Measurements from ENCODE around the gene PLSCR4.

The PLSCR4 gene

GRCh38 chr3:146218880-146219866 is 31.7 kb downstream of the PLSCR4 start:
- no peaks in the 10 kb centered on the region for H3K4me1 ChIP-seq (ENCODE audit: control insufficient read depth in 2 of 2, insufficient read depth in 1 of 2, low read depth in 1 of 2, low read length in 2 of 2)
- no peak overlapping the region for H2BK12ac ChIP-seq (ENCODE audit: low read length)
- no peaks in the 10 kb centered on the region for H3K9me3 ChIP-seq (replicated peaks in 1 of 2; ENCODE audit: control insufficient read depth in 2 of 2, insufficient read depth in 1 of 2, low read depth in 1 of 2, low read length in 2 of 2)
- H3K18ac ChIP-seq (ENCODE audit: low read length), result no peak overlapping the region
- no peaks in the 10 kb centered on the region for H3K27me3 ChIP-seq (ENCODE audit: control insufficient read depth in 3 of 3, insufficient read depth in 3 of 3, low read depth in 1 of 3, low read length in 3 of 3)
- H2BK15ac ChIP-seq (ENCODE audit: low read length), result no peak overlapping the region
- H3K4me3 ChIP-seq (ENCODE audit: low read length in 2 of 2), result no peak overlapping the region
- no peak for DNase-seq (ENCODE audit: low spot score)
- H3K36me3 ChIP-seq (replicated peaks in 1 of 2; ENCODE audit: control insufficient read depth in 2 of 2, insufficient read depth in 2 of 2, low read length in 2 of 2), result no peaks in the 10 kb centered on the region
- H2AFZ ChIP-seq (ENCODE audit: low read length), result no peak overlapping the region
- no peak overlapping the region for H3K27ac ChIP-seq (replicated peaks; ENCODE audit: low read length)
- H3K9ac ChIP-seq (ENCODE audit: low read depth, low read length, poor library complexity), result no peak overlapping the region
- no peak overlapping the region for H3K14ac ChIP-seq (ENCODE audit: low read length)
- no CpG with 5 or more reads among the region's 13 CpGs for WGBS, 2 donors (ENCODE audit: extremely low coverage in 2 of 2, insufficient read length in 2 of 2, insufficient replicate concordance in 1 of 2)
- H2BK120ac ChIP-seq (ENCODE audit: low read depth, low read length), result no peak overlapping the region
- H2BK5ac ChIP-seq (ENCODE audit: low read length), result no peak overlapping the region
- no peak overlapping the region for H2AK5ac ChIP-seq (ENCODE audit: low read depth, low read length)
- H3K4ac ChIP-seq (ENCODE audit: low read length), result no peak overlapping the region
- no peak overlapping the region for H4K91ac ChIP-seq (ENCODE audit: low read depth, low read length, poor library complexity)
- no peaks in the 10 kb centered on the region for H3K79me1 ChIP-seq (ENCODE audit: low read depth, low read length)
- H4K8ac ChIP-seq (ENCODE audit: low read depth, low read length), result no peak overlapping the region
- H3K23ac ChIP-seq (ENCODE audit: low read depth, low read length, poor library complexity), result no peak overlapping the region
- H3K4me2 ChIP-seq (ENCODE audit: insufficient read depth, low read length, poor library complexity, severe bottlenecking), result no peak overlapping the region

DNA sequence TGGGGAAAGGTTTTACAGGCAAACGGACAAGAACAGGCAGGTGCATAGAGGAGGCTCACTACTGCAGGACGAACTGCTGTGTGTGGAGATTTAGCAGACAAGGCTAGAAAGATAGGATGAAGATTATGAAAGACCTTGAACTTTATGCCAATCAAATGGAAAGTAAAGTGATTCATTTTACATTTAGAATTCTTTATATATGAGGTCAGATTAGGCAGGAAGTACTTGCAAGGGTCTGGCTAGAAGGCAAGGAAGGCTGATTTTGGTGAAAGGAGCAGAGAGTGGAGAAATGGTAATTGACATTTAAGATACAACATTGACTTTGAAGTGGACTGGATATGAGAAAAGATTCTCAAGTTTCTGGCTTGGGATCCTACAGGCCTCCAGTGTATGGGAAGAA is 33.6 kb downstream of the PLSCR4 start:
- H4K8ac ChIP-seq (ENCODE audit: low read depth, low read length), result no peak overlapping the region
- no peak overlapping the region for H3K4ac ChIP-seq (ENCODE audit: low read length)
- no peak overlapping the region for H2BK15ac ChIP-seq (ENCODE audit: low read length)
- H2AFZ ChIP-seq (ENCODE audit: low read length), result no peak overlapping the region
- H2BK12ac ChIP-seq (ENCODE audit: low read length), result no peak overlapping the region
- no peaks in the 10 kb centered on the region for H3K9me3 ChIP-seq (replicated peaks in 1 of 2; ENCODE audit: control insufficient read depth in 2 of 2, insufficient read depth in 1 of 2, low read depth in 1 of 2, low read length in 2 of 2)
- H3K14ac ChIP-seq (ENCODE audit: low read length), result no peak overlapping the region
- H3K9ac ChIP-seq (ENCODE audit: low read depth, low read length, poor library complexity), result no peak overlapping the region
- H4K91ac ChIP-seq (ENCODE audit: low read depth, low read length, poor library complexity), result no peak overlapping the region
- no peaks in the 10 kb centered on the region for H3K27me3 ChIP-seq (ENCODE audit: control insufficient read depth in 3 of 3, insufficient read depth in 3 of 3, low read depth in 1 of 3, low read length in 3 of 3)
- H2BK5ac ChIP-seq (ENCODE audit: low read length), result no peak overlapping the region
- H3K4me2 ChIP-seq (ENCODE audit: insufficient read depth, low read length, poor library complexity, severe bottlenecking), result no peak overlapping the region
- no peak for DNase-seq (ENCODE audit: low spot score)
- no peak overlapping the region for H3K4me3 ChIP-seq (ENCODE audit: low read length in 2 of 2)
- WGBS, 2 donors (ENCODE audit: extremely low coverage in 2 of 2, insufficient read length in 2 of 2, insufficient replicate concordance in 1 of 2), result no CpG with 5 or more reads among the region's 2 CpGs
- no peaks in the 10 kb centered on the region for H3K79me1 ChIP-seq (ENCODE audit: low read depth, low read length)
- no peak overlapping the region for H3K23ac ChIP-seq (ENCODE audit: low read depth, low read length, poor library complexity)
- no peaks in the 10 kb centered on the region for H3K36me3 ChIP-seq (replicated peaks in 1 of 2; ENCODE audit: control insufficient read depth in 2 of 2, insufficient read depth in 2 of 2, low read length in 2 of 2)
- no peak overlapping the region for H2BK120ac ChIP-seq (ENCODE audit: low read depth, low read length)
- no peak overlapping the region for H2AK5ac ChIP-seq (ENCODE audit: low read depth, low read length)
- no peaks in the 10 kb centered on the region for H3K4me1 ChIP-seq (ENCODE audit: control insufficient read depth in 2 of 2, insufficient read depth in 1 of 2, low read depth in 1 of 2, low read length in 2 of 2)
- H3K27ac ChIP-seq (replicated peaks; ENCODE audit: low read length), result no peak overlapping the region
- no peak overlapping the region for H3K18ac ChIP-seq (ENCODE audit: low read length)

- WGBS, 2 donors (ENCODE audit: extremely low coverage in 2 of 2, insufficient read length in 2 of 2, insufficient replicate concordance in 1 of 2), result no CpG with 5 or more reads among the region's 2 CpGs
- H3K14ac ChIP-seq (ENCODE audit: low read length), result no peak overlapping the region
Observed at GRCh38 chr3:146214493-146214892, 36.4 kb downstream of the PLSCR4 start.

GRCh38 chr3:146209371-146209770 is 41.5 kb downstream of the PLSCR4 start:
- Histone ChIP-seq H3K4me1 (ENCODE audit: control insufficient read depth in 2 of 2, insufficient read depth in 1 of 2, low read depth in 1 of 2, low read length in 2 of 2) (no peaks in the 10 kb centered on the region), H3K23ac (ENCODE audit: low read depth, low read length, poor library complexity) (no peak overlapping the region), H2BK120ac (ENCODE audit: low read depth, low read length) (no peak overlapping the region), H2BK5ac (ENCODE audit: low read length) (no peak overlapping the region), H3K4me3 (ENCODE audit: low read length in 2 of 2) (no peak overlapping the region), H2AK5ac (ENCODE audit: low read depth, low read length) (no peak overlapping the region), H3K79me1 (ENCODE audit: low read depth, low read length) (no peaks in the 10 kb centered on the region), H3K4ac (ENCODE audit: low read length) (no peak overlapping the region), H3K14ac (ENCODE audit: low read length) (no peak overlapping the region), H3K9ac (ENCODE audit: low read depth, low read length, poor library complexity) (no peak overlapping the region), H4K8ac (ENCODE audit: low read depth, low read length) (no peak overlapping the region), H2BK15ac (ENCODE audit: low read length) (no peak overlapping the region), H3K27me3 (ENCODE audit: control insufficient read depth in 3 of 3, insufficient read depth in 3 of 3, low read depth in 1 of 3, low read length in 3 of 3) (no peaks in the 10 kb centered on the region), H2BK12ac (ENCODE audit: low read length) (no peak overlapping the region), H4K91ac (ENCODE audit: low read depth, low read length, poor library complexity) (no peak overlapping the region), H2AFZ (ENCODE audit: low read length) (no peak overlapping the region), H3K18ac (ENCODE audit: low read length) (no peak overlapping the region), H3K9me3 (replicated peaks in 1 of 2; ENCODE audit: control insufficient read depth in 2 of 2, insufficient read depth in 1 of 2, low read depth in 1 of 2, low read length in 2 of 2) (no peaks in the 10 kb centered on the region), H3K36me3 (replicated peaks in 1 of 2; ENCODE audit: control insufficient read depth in 2 of 2, insufficient read depth in 2 of 2, low read length in 2 of 2) (no peaks in the 10 kb centered on the region), H3K27ac (replicated peaks; ENCODE audit: low read length) (no peak overlapping the region), H3K4me2 (ENCODE audit: insufficient read depth, low read length, poor library complexity, severe bottlenecking) (no peak overlapping the region)
- DNase-seq (ENCODE audit: low spot score), result no peak

More at GRCh38 chr3:146214493-146214892, 36.4 kb downstream of the PLSCR4 start:
- no peak overlapping the region for H4K8ac ChIP-seq (ENCODE audit: low read depth, low read length)
- H2BK12ac ChIP-seq (ENCODE audit: low read length), result no peak overlapping the region
- no peak overlapping the region for H2BK120ac ChIP-seq (ENCODE audit: low read depth, low read length)
- H3K4me1 ChIP-seq (ENCODE audit: control insufficient read depth in 2 of 2, insufficient read depth in 1 of 2, low read depth in 1 of 2, low read length in 2 of 2), result no peaks in the 10 kb centered on the region
- no peak overlapping the region for H2AFZ ChIP-seq (ENCODE audit: low read length)
- H4K91ac ChIP-seq (ENCODE audit: low read depth, low read length, poor library complexity), result no peak overlapping the region
- no peaks in the 10 kb centered on the region for H3K9me3 ChIP-seq (replicated peaks in 1 of 2; ENCODE audit: control insufficient read depth in 2 of 2, insufficient read depth in 1 of 2, low read depth in 1 of 2, low read length in 2 of 2)
- H3K18ac ChIP-seq (ENCODE audit: low read length), result no peak overlapping the region
- H2BK15ac ChIP-seq (ENCODE audit: low read length), result no peak overlapping the region
- no peaks in the 10 kb centered on the region for H3K79me1 ChIP-seq (ENCODE audit: low read depth, low read length)
- H2BK5ac ChIP-seq (ENCODE audit: low read length), result no peak overlapping the region
- H2AK5ac ChIP-seq (ENCODE audit: low read depth, low read length), result no peak overlapping the region
- no peak overlapping the region for H3K4me3 ChIP-seq (ENCODE audit: low read length in 2 of 2)
- H3K27ac ChIP-seq (replicated peaks; ENCODE audit: low read length), result no peak overlapping the region
- no peak for DNase-seq (ENCODE audit: low spot score)
- H3K4ac ChIP-seq (ENCODE audit: low read length), result no peak overlapping the region
- no peaks in the 10 kb centered on the region for H3K27me3 ChIP-seq (ENCODE audit: control insufficient read depth in 3 of 3, insufficient read depth in 3 of 3, low read depth in 1 of 3, low read length in 3 of 3)
- H3K4me2 ChIP-seq (ENCODE audit: insufficient read depth, low read length, poor library complexity, severe bottlenecking), result no peak overlapping the region
- no peak overlapping the region for H3K9ac ChIP-seq (ENCODE audit: low read depth, low read length, poor library complexity)
- no peak overlapping the region for H3K23ac ChIP-seq (ENCODE audit: low read depth, low read length, poor library complexity)
- no peaks in the 10 kb centered on the region for H3K36me3 ChIP-seq (replicated peaks in 1 of 2; ENCODE audit: control insufficient read depth in 2 of 2, insufficient read depth in 2 of 2, low read length in 2 of 2)

All from neuronal stem cell (in vitro differentiated cells).